NCI-H1105 (cell line): Measurements from ENCODE around the gene SLC47A2.

Experiments used
- DNase-seq: peaks from one replicate; lab custom pipeline; 2025; lab: John Stamatoyannopoulos, UW

Gene SLC47A2

DNA sequence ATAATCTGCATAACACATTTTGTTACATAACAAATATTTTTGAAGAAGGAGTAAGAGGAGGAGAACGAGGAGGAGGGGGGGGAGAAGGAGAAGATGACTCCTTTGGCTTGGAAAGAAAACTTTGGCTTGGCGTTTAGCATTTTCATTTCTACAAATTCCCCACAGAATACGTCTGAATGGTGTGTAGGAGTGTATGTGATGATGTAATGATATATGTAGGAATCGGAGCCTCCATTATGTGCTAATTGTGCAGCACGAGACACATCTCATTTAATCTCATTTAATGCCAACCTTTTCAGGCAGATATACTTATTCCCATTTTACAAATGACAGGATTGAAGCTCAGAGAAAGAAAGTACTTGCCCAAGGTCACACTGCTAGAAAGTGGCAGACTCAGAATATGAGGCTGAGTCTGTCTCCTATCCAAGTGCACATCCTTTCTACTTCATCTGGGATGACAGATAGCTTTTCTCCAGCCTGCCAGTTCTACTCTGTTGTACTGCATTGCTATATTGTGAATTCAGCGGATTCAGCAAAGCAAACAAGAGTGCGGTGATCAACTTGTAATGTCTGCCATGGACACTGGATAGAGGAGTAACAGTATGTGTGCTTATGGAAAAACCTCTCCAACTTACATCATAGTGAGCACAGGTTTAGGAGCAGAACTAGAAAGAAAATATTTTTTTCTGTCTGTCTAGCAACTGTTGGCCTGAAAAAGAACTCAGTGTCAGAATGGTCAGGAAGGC lies 10.4 kb upstream of the SLC47A2 start:
- no peak for DNase-seq

DNA sequence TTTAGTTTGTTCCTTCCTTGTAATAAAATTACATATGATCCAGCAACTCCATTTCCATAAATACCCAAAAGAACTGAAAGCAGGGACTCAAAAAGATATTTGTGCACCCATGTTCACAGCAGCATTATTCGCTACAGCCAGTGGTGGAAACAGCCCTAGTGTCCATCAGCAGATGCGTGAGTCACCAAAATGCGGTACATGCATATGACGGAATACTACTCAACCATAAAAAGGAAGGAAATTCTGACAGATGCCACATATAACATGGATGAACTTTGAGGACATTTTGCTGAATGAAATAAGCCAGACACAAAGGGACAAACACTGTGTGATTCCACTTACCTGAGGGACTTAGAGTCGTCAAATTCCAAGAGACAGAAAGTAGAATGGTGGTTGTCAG lies 9.1 kb upstream of the SLC47A2 start:
- DNase-seq: no peak

DNA sequence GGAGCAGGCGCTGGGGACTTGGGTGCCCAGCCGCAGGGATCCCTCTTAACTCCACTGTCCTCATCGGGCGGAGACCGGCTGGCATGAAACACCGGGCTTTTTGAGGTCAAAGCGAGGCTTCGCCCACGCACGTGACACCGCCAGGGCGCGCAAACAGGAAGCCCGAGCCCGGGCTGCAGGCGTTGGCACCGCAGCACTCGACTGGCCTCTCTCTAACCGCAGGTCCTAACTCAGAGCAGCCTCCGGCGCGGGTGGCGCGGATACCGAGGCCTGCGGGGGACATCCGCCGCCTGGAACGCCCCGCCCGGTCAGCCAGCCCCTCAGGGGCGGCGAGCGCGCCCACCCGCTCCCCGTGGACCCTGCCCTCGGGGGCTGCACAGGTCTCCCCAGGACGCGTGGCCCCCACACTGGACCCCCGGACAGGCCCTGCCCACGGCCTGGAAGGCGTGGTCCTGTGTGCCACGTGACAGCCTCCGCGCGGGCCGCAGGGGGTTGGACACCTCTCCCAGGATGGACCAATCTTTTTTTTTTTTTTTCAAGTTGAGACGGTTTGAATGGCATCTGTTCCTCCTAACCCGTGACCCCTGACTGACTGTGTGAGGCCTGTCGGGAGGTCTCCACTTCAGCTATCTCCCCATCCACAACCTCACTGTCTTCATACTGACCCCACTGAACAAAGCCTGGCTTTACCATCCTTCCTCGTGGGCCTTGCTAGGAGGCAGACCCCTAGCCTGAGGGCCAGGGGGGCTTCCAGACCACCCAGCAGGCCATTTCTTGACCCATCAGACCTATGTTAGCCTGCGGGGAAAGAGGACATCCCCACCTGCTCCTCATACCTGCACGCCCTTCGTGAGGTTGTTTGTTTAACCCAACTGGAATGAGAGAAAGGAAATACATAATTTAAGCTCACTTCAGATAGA lies 8.4 kb upstream of the SLC47A2 start:
- no peak for DNase-seq

DNA sequence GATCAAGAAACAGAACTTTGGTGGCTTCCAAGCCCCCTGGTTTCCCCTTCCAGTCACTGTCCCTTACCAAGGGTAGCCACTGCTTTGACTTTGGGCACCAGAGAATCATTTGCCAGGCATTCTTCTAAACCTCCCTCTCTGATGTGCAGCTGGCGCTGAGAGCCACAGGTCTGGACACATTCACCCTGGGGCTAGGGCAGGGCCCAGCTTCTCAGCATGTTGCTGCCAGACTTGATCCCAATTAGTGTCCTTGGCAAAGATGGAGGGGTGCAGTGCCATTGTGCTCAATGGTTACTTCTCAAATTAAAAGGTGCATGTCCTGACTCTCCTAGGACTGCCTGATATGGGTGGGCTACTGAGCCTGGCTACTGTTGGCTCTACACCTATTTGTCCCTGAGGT lies 7.6 kb upstream of the SLC47A2 start:
- DNase-seq: no peak

DNA sequence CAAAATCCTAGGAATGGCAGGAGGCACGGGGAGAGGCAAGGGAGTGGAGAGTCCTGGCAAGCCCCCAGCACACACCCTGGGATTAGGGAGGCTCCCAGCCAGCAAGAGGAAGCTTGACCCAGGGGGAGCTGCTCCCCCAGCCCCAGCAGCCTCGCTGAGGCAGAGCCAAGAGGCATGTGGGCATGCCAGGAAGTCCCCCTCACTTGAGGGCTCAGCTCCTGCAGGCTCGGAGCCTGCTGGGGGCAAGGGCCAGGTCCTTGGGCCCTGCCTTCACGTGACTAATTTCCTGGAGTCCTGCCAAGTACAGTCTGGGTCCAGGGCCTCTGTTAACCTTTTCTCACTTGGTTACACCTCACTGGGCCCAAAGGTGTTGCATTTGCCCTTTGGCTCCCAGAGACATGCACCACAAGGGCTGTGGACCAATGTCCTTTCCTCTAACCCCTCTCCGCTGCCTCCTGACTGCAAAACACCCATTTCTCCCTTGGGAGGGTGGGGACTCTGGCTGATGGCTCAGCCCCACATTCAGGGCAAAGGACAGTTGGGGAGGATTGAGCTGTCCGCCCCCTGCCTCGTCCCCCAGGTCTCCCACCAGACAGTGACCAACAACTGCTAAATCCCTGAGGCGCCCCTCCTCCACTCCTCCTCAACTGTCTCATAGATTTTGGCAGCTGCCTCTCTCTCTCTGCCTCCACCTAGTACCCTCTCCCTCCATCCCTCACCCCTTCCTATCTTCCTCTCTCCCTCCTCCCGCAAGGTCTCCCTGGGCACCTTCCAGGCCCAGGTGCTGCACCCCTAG lies 4.4 kb upstream of the SLC47A2 start:
- peak; percentile 48 for DNase-seq

DNA sequence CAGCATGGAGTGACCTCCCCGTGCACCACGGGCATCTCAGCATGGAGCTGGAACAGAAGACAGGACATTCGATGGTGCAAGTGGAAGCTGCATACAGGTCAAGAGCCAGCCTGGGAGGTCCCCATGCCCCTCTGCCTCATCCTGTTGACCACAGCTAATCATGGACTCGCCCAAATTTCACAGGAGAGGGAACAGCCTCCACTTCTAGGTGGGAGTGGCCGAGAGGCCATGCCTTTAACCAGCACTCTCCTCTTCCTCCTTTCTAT lies 3.8 kb upstream of the SLC47A2 start:
- no peak for DNase-seq

DNA sequence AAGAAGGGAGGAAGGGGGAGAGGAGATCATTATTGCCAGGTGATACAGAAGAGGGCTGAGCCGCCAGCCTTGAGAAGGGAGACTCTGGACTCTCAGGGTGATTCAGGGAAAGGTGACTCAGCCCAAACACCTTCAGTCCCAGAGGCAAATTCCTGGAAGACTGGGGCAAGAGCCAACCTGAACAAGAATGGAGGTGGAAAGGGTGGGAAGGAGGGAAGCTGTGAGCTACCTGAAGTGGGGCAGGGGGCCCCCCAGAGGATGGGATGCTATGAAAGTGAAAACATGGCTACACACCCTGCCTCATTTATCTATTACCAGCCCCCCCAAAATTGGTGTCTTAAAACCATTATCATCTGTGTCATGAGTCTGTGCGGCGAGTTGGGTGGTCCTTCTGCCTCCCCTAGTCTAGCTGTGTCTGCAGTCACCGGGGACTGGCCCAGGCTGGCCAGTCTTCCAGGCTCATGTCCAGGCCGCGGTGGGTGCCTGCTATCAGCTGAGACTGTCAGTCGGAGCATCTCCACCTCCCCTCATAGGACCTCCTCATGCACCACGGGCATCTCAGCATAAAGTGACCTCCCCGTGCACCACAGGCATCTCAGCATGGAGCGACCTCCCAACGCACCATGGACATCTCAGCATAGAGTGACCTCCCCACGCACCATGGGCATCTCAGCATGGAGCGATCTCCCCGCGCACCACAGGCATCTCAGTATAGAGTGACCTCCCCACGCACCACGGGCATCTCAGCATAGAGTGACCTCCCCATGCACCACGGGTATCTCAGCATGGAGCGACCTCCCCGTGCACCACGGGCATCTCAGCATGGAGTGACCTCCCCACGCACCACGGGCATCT lies 3.2 kb upstream of the SLC47A2 start:
- no peak for DNase-seq

DNA sequence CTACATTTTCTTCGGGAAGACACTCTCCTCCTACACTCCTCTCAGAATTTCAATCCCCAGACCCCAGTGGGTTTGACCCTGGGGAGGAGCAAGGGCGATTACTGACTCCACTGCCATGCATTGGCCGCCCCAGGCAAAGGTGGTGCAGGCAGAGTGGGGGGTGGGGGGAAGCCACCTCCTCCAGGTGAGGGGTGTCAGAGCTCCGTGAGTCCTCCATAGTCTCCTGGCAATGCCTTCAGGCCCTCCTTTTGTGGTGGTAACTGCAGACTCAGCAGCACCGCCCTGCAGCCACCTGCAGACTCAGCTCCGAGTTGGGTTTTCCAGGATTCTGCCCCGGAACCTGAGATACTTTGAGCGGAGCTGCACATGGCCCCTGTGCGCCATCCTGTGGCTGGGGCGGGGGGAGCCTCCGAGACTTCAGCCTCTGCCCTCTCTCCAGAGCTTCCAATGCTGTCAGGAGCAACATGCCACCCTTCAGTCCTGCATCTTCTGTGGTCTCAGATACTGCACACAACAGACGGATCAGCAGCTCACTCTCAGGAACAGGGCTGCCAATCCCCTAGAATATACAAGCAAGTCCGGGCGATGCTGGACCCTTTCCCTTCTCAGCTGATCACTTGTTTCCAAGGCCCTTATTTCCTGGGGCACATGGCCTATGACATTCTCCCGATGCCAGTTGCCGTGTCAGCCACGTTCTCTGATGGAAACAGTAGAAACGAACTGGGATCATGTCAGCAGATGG lies 2.4 kb upstream of the SLC47A2 start:
- no peak for DNase-seq

DNA sequence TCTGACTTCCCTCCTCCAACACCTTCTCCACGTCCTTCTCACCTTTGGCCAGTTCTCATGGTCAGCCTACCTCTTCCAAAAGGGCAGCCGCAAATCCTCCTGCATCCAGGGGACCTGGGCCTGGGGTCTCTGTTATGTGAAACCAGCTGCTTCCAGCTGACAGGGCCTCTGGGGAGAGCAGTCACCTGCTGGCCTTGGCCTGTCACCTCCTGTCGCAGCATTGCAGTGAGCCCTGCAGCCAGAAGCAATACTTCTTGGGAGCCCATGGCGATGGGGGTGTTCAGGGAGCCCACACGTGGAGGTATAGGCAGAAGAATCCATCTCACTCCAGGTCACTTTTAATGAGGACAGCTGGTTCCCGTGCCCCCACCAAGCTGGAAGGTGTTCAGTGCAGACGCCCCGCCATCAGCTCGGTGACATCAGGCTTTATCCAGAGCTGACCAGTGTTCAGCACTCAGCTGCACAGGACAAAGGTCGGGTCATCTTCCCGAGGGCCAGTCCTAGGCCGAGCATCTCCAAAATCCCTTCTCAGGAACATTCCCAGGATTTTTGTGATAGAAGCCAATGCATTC lies 1.7 kb upstream of the SLC47A2 start:
- DNase-seq: no peak

DNA sequence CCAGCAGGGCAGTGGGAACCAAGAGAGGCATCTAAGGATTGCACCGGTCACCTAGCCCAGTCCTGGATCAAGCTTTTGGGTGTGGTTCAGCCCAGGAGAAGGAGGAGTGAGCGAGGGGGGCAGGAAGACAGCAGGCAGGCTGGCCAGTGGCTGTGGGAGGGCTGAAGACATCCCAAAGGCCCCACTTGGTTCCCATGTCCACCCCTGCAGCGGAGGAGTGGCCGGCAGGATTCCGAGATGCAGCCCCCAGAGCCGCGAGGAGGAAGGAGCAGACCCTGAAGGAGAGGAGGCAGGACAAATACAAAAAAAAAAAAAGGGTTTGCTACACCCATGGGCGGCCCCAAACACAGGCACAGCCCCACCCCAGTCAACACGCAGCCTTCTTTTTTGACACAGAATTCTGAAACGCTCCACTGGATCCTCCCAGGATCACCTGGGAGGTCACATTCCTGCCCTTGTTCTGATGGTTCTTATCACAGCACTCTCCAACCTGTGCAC lies 1.1 kb upstream of the SLC47A2 start:
- DNase-seq: no peak

DNA sequence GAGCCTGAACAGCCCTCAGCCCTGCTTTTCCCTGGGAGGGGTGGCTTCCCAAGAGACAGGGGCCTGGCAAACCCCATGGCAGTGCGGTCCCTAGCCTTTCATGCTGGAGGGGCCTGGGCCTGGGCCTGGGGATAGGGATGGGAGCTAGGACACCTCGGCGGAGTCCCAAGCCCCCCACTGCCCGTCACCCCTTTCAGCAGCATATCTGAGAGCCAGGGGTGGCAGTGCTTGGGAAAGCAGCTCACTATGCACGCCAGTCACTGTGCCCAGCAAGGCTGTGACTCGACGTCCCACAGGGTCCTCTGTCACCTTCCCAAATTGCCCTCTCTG lies 612 bp upstream of the SLC47A2 start:
- DNase-seq: no peak

DNA sequence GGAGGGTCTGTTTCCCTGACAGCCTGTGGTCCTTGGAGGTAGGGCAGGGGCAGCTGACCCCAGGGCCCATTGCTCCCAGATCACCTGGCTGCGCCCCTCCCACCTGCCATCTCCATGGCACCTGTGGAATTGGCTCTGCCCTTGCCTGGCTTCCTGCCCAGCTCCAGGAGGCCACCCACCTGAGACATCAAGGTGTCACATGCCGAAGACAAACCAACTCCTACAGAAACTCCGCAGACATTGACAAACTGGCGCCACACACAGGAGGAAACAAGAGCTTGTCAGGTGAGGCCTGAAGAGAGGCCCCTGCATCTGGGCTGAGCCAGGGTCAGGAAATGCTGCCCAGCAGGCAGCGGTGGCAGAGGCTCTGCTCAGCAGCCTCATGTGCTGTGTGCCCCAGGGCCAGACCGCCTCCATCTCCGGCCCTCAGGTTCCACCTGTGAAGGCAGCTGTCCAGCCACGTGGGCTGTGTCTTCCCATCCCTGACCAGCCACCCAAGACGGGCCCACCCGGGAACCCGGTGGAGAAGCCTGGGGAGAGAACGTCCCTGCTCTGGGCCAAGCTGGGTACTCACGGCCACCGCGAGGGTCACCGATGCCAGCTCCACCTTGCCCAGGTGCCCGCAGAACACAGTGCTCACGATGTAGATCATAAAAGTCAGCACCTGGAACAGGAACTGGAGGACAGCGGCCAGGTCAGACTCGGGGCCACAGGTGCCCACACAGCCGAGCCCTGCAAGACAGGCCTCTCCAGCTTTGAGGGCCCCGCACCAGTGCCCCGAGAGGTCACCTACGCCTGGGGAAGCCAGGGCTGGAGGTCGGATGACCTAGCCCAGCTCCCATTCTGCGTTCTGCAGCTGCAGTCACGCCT lies 1.6 kb downstream of the SLC47A2 start:
- DNase-seq: peak; percentile 76

DNA sequence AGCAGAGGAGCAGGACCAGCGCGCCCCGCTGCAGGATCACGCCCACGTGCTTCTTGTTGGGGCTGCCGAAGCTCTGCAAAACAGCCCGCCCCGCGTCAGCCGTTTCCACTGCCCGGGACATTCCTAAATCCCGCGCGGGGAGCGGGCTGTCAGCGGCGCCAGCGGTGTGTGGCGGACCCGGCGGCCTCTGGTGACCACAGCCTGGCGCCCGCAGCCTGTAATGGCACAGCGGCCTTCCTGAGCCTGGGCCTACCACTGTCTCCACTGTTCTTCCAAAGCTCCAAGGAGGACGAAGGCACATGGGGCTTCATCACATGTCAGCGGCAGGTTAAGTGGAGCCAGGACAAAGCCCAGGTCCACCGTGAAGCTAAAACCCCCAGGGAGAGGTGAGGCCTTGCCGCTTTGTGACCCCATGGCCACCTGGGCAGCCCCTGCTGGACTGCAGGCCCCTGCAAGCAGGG lies 2.5 kb downstream of the SLC47A2 start:
- DNase-seq: no peak

DNA sequence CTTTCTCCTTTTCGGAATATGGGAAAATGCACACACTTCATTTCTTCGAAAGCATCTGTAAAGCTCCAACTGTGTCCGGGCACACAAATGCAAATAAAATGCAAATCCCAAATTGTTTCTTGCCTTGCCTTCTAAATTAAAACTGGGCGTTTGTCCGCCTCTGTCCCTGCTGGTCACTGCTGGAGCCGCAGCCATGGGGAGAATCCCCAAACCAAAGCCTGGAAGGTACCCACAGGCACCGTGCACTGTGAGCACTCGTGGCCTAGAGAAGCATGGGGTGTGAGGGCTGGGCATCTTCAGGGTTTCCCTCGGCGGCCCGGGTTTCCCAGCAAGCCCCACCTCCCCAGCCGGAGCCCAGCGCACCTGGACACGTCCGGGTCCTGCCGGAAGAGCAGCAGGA lies 2.9 kb downstream of the SLC47A2 start:
- no peak for DNase-seq

DNA sequence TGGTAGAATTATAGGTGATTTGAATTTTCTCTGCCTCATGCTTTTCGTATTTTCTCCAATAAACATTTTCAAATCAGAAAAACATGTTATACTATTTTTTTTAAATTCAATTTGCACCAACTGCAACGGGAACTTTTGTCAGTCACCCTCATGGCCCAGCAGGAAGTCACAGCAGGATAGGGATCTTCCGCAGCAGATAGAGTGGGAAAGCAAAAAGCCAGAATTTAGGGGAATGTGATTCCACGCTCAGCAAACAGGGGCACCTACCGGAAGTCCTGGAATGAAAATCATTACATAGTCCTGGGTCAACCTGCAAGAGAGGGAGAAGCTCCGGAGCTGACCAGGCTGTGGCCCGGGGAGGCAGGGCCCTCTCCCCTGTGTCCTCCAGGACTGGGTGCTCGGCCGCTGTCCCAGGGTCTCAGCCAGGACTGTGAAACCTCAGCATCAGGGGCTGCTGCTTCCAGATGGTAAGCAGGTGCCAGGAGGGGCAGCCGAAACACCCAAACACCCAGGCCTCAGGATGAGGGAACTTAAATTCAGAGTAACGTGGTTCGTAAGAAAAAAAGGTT lies 3.9 kb downstream of the SLC47A2 start:
- no peak for DNase-seq

DNA sequence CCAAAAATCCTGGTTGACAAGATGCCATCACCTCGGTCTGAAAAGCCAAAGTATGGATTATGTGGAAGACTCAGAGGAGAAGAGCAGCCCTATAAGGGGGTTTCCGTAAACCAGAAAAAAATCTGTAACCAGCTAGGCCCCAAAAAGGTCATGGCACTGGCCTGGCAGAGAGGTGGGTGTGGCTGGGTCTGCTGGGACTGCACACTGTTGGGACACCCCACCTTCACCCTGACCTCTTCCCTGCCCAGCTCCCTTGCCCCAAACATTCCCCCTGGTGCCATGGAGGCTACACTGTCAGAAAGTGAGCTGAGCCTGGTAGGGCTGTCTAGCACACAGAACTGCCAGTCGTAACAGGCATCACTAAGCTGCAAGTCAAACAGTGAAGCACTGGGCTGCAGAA lies 6.5 kb downstream of the SLC47A2 start:
- no peak for DNase-seq

DNA sequence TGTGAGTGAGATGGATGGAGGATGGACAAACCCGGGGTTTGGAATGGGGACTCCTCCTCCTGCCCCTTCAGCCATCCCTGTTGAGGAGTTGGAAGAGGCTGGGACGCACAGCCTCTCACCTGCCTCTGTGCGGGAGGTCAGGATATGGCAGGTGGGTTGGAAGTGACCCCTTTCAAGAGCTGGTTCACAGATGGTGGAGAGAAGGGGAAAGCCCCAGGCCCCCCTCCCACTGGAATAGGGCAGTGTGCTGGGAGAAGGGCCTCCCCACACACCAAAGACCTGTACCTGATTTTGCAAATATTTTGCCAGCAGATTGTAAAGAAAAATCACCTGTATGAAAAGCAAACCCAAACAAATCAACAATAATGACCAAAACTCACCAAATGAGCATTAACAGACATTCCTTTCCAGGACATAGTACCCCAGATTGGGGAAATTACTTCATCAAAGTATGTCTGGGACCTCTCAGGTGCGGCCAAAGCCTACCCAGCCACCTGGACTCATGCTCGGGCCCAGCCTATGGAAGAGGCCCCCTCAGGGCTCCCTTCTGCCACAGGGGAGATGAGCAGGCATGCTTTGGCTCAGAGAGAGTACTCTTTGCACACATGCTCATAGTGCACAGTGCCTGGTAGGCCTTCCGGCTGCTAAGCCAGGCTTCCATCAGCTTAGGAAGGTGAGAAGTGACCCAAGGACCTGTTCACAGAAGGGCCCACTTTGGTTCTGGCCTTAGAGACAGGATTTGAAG lies 7.8 kb downstream of the SLC47A2 start:
- no peak for DNase-seq

DNA sequence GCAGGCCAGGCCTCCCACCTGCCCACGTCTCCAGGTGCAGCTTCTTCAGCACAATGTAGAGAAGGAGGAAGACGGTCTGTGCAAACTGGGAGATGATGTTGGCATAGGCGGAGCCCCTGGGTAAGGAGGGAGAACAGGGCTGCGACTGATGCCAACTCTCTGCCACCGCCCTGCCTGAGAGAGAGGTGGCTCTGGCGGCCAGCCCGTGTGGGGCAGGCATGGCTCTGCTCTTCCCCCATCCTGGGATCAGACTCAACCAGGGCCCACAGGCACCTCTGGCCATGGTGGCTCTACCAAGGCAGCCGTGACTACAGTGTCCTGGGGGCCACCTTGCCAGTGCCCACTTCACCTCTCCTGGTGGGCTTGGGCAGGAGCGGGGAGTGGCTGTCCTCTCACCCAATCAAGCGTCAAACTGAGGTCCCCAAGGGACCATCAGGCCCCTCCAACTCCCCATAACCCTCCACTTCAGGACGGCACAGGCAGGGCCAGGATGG lies 8.6 kb downstream of the SLC47A2 start:
- no peak for DNase-seq
